B cell (primary cell): ENCODE results near the gene DNAI1.

Experiments used
- EZH2 ChIP-seq: IDR thresholded peaks from 2 replicates; pipeline ENCODE4 v1.6.1; 2012; ENCODE audit warnings: borderline replicate concordance, low read depth, mild to moderate bottlenecking, moderate library complexity, low read length; ENCODE audit not compliant: insufficient read depth, poor library complexity, severe bottlenecking
- TF ChIP-seq, protein P1 (sequence below): fragments of 200-600 bp; IDR thresholded peaks from one replicate; pipeline ENCODE4 v1.8.0; 2022; ENCODE audit warnings: antibody characterized with exemption, mild to moderate bottlenecking

GRCh38 chr9:34554211-34555001 lies 95.8 kb downstream of the DNAI1 start:
- TF ChIP-seq, protein P1, sequence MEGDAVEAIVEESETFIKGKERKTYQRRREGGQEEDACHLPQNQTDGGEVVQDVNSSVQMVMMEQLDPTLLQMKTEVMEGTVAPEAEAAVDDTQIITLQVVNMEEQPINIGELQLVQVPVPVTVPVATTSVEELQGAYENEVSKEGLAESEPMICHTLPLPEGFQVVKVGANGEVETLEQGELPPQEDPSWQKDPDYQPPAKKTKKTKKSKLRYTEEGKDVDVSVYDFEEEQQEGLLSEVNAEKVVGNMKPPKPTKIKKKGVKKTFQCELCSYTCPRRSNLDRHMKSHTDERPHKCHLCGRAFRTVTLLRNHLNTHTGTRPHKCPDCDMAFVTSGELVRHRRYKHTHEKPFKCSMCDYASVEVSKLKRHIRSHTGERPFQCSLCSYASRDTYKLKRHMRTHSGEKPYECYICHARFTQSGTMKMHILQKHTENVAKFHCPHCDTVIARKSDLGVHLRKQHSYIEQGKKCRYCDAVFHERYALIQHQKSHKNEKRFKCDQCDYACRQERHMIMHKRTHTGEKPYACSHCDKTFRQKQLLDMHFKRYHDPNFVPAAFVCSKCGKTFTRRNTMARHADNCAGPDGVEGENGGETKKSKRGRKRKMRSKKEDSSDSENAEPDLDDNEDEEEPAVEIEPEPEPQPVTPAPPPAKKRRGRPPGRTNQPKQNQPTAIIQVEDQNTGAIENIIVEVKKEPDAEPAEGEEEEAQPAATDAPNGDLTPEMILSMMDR: no peak
- no peak for TF ChIP-seq EZH2
